SKM-1 treated with dmso at 0.1 percent for 144 hours (cell line): ENCODE data around the gene SELENOK.
"Not testable (repeated sequence)": the region's sequence is repeated elsewhere in the genome, so short reads cannot be mapped to it uniquely, and the experiment has no call there.

Source experiments
- DNase-seq: peaks from one replicate; lab custom pipeline; 2025; ENCODE audit not compliant: unreplicated experiment; lab: John Stamatoyannopoulos, UW

The SELENOK gene

DNA sequence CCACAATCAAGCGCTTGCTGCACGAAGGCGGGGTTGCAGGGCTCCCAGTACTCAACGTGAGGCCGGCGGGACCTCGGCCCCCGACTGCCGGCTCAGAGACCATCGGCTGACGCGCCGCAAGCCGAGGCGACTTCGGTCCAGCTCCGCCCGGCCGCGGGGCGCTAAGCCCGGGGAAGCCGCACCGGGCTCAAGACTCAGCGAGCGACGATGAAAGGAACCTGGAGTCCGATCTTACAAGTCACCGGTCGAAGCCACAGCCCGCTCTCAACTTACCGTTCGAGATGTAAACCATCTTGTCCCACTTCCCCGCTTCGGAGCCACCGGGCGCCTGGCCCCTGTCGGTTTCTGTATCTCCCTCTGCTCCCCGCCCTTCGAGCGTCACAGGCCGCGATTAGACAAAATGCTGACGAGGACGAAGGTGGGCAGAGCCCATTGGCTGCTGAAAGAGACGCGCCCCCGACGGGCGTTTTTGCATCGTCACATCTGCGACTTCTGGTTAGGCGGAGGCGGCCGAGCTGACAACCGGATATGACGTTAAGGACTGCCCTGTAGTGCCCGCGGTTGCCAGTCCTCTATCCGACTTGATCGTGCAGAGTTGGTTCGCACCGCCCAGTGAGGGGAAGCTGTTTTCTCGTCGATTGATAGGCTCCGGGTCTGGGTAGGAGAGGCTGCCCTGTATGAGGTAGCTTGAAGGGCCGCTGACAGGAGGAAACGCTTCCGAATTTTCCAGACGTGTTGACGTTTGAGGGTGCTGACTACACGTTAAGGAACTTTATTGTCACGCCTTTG, at the start of gene SELENOK:
SELENOK (minus strand) TSS at position 363 of the 789 bp plus-strand sequence.
- DNase-seq, result peak; percentile 98

DNA sequence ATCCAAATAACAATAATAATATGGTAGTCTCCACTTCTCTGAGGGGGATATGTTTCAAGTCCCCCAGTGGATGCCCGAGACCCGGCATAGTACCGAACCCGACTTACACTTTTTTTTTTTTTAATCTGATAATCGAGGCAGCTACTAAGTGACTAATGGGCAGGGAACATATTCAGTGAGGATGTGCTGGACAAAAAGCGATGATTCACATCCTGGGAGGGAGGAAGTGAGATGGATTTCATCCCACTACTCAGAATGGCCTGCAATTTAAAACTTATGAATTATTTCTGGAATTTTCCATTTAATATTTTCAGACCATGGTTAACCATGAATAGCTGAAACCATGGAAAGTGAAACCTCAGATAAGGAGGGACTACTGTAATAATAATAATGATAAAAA, 49.5 kb upstream of the SELENOK start:
- DNase-seq, result no peak

DNA sequence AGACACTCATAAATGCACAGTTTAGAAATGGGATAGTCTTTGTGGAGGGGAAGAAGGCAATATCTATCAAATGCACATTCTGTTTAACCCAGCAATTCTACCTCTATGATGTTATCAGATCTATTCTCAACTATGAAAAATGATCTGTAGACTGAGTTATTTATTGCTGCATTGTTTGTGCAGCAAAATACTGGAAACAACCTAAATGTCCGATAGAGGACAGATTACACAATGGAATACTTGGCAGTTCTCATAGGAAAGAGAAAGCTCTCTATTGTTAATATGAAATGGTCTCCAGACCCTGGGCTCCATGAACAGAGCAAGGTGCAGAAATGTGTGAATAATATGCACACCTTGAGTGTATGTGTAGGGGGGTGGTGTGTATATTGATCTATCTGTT, 49.0 kb upstream of the SELENOK start:
- DNase-seq, result no peak

GRCh38 chr3:53939813-53940212, 48.2 kb upstream of the SELENOK start:
- no peak for DNase-seq

DNA sequence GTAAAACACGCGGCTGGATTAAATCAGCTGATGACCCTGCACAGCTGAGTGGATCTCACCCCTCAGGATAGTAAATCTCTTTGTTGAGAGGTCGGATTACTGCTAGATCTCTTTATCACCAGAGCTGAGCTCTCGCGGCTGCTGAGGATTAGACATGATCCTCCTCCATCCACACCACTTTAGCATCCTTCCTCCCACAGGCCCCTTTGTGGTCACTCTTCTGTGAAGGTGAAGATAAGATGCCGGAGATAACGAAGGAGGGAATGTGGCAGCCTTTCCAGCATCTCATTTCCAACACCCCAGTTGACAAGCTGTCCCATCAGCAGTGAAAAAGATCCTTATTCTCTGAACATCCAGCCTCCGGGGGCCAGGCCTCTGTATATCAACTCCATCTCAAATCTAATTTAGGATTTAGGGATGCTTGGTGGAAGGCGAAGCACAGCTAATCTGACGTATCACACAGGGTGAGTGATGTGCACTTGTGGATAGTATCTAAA, 47.5 kb upstream of the SELENOK start:
- no peak for DNase-seq

- DNase-seq, result peak; percentile 53
These were observed 47.0 kb upstream of the SELENOK start for GRCh38 chr3:53938645-53939044.

DNA sequence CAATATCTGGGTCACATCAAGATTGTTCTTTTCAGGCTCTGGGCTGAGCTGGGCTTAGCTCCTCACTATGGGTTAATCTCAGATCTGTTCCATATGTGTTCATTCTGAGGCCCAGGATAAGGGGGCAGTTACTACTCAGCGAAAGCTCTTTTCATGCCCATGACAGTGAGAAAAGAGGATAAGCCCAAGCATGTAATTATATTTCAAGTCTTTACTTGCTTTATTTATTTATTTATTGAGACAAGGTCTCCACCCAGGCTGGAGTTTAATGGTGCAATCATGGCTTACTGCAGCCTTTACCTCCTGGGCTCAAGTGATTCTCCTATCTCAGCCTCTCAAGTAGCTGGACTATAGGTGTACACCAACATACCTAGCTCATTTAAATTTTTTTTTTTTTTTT, 44.7 kb upstream of the SELENOK start:
- no peak for DNase-seq

DNA sequence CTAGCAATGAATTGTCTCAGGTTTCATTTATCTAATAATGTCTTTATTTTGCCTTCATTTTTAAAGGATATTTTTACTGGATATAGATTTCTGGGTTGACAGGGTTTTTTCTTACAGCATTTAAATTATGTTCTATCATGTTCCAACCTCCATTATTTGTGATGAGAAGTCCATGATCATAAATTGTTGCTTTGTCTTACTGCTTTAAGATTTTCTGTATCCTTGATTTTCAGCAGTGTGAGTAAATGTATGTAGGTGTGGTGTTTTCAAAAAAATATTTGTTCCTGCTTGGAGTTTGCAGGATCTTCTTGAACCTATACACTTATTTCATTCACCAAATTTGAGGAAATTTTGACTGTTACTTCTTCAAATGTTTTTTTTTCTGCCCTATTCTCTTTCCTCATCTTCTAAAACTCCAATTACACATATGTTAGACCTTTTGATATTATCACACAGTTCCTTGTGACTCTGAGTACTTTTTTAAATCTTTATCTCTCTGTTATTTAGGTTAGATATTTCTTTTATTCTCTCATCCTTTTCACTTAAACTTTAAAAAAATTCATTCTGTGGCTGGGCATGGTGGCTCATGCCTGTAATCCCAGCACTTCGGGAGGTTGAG, 43.7 kb upstream of the SELENOK start:
- no peak for DNase-seq

- DNase-seq, result not testable (repeated sequence)
These were observed 35.7 kb upstream of the SELENOK start for GRCh38 chr3:53927208-53927872.

DNA sequence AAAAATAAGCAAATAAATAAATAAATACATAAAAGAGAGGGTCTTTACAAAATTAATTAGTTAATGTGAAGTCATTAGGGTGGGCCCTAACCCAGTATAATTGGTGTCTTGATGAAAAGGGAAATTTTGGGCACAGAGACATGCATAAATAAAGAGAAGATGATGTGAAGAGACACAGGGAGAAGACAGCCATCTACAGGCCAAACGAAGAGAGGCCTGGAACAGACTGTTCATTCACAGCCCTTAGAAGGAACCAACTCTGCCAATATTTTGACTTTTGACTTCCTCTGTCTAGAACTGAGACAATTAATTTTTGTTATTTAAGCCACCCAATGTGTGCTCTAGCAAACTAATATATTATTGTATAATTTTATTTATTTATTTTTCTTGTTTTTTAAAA, 29.6 kb upstream of the SELENOK start:
- peak; percentile 2 for DNase-seq

GRCh38 chr3:53919741-53920140, 28.1 kb upstream of the SELENOK start:
- no peak for DNase-seq

- no peak for DNase-seq
These were observed 21.7 kb upstream of the SELENOK start for GRCh38 chr3:53913401-53913800.

- DNase-seq, result no peak
These were observed 11.1 kb upstream of the SELENOK start for GRCh38 chr3:53902711-53903110.

- DNase-seq, result no peak
These were observed 10.4 kb upstream of the SELENOK start for GRCh38 chr3:53902067-53902466.

- no peak for DNase-seq
These were observed 9.1 kb upstream of the SELENOK start for GRCh38 chr3:53900666-53901331.

DNA sequence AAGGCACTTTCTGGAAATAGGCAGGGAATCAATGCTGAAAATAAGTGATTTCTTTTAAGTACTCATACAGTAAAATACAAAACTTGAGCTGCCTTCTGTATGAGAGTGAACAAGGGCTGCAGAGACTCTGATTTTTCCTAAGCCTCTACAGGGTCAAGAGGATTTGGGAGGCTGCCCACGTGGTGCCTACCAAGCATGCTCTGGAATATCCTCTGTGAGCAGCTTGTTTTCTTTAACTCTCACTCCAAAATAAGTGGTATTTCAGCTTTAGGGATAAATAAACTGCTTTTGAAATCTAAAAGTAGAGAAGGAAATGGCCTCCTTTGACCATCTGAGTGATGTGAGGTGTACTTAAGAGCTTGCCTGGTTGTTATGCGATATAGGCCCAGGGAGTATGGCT, 8.1 kb upstream of the SELENOK start:
- DNase-seq, result no peak

GRCh38 chr3:53892286-53892637, 603 bp upstream of the SELENOK start:
- no peak for DNase-seq

GRCh38 chr3:53890726-53891475, 758 bp downstream of the SELENOK start:
- no peak for DNase-seq

DNA sequence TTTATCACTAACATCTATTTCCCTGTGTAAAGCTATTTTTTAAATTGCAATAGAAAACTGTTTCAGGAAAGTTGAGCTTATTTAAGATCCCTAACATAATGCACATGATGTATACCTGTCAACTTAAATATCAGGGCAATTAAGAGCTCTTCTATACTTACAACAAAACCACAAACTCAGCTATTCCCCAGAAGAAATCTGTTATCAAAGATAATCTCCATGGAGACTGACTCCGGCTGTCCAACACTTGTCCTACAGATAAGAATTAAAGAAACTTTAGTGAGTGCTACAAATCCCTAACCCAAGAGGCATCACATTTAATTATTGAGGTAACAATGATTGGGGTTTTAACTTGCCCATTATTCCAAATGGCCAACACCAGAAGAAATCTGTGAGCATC, 3.4 kb downstream of the SELENOK start:
- no peak for DNase-seq

- no peak for DNase-seq
These were observed 4.2 kb downstream of the SELENOK start for GRCh38 chr3:53887446-53887845.

GRCh38 chr3:53885239-53885638, 6.4 kb downstream of the SELENOK start:
- DNase-seq, result no peak
